Upper lobe of right lung (tissue), 1 donor: ENCODE data around the gene WDR77. TPM values are rescaled to one million over a fixed set of nuclear protein-coding genes. Genes with fewer than 3 reads are reported as not detected.

Source experiments
- ATAC-seq: fragments of 200-7000 bp; cut with Tn5 transposase; one replicate; pipeline ENCODE4 v1.9.1; 2020; ENCODE audit warnings: mild to moderate bottlenecking, moderate library complexity
- DNase-seq: peaks from one replicate; pipeline ENCODE4 v3.0.0-alpha.2; 2020
- H3K27ac ChIP-seq: fragments of 200-600 bp; one replicate; pipeline ENCODE4 v1.8.0; 2022
- H3K27me3 ChIP-seq: fragments of 200-600 bp; one replicate; pipeline ENCODE4 v1.8.0; 2022; ENCODE audit warnings: mild to moderate bottlenecking
- H3K36me3 ChIP-seq: fragments of 200-600 bp; one replicate; pipeline ENCODE4 v1.8.0; 2022
- H3K4me1 ChIP-seq: fragments of 200-600 bp; one replicate; pipeline ENCODE4 v1.8.0; 2022
- H3K4me3 ChIP-seq: fragments of 200-600 bp; one replicate; pipeline ENCODE4 v1.8.0; 2022; ENCODE audit warnings: mild to moderate bottlenecking
- H3K9me3 ChIP-seq: fragments of 200-600 bp; one replicate; pipeline ENCODE4 v1.8.0; 2022
- CTCF ChIP-seq: fragments of 200-600 bp; IDR thresholded peaks from one replicate; pipeline ENCODE4 v1.8.0; 2022; ENCODE audit warnings: antibody characterized with exemption
- intact Hi-C: fragments of 100-400 bp; cut with DNase I; formaldehyde crosslinking; loops from one replicate; pipeline ENCODE4 v1.11.0; 2022
- total RNA-seq: library from RNA; stranded (reverse); fragmentation: NEBNext Ultra II Directional; extraction: Animal tissue kit (Norgen Biotek cat#: 25700); gene quantifications from one replicate; pipeline ENCODE4 v1.2.1, GENCODE V29; 2021
- donor health status: DM: no; HTN: yes; CAD: no; lungs with severe emphysema.

The WDR77 gene
- total RNA-seq, 1 donor from 2014 or later, result 20.1 TPM

DNA sequence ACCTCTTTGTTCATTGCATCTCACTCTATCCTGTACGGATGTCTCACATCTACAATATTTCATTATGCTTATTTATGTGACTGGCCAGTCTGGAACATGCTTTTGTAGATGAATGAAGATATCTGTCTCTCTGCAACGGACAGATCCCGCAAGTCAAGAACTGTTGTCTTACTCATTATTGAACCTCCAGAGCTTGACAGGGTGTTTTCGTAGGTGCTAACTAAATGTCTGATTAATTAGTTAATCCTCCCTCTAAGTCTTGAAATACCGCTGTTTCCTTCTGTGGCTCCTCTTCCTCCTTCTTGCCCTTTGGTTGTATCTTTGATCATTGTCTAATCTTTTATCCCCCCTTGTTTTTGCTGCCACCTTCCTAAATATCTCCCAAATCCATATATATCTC, 21.5 kb upstream of the WDR77 start:
- H3K27me3 ChIP-seq, result no peaks in the 10 kb centered on the region
- DNase-seq, result no peak
- peak overlapping the region; percentile 52 for H3K27ac ChIP-seq
- H3K4me3 ChIP-seq, result no peak overlapping the region
- H3K9me3 ChIP-seq, result no peaks in the 10 kb centered on the region
- peaks cover 5% of the 10 kb centered on the region for H3K4me1 ChIP-seq
- TF ChIP-seq CTCF, result no peak
- ATAC-seq, result no peak
- intact Hi-C loops, result no loop called here
- H3K36me3 ChIP-seq, result peaks cover 38% of the 10 kb centered on the region

DNA sequence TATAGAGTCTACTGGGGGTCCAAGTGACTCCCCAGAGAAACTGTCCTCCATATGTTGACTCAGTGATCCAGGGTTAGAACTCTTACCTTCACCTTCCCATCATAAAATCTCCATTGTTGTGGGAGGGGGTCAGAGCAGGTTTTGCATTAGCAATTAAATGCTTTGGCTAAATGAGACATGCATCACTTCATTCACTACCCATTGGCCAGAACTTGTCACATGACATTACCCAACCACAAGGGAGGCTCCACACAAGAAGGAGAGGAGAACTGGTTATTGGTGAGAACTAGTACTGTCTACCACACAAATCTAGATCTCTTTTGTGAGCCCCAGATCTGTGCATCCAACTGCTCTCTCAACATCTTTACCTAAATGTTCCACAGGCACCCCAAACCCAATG, 20.5 kb upstream of the WDR77 start:
- peaks cover 38% of the 10 kb centered on the region for H3K36me3 ChIP-seq
- H3K9me3 ChIP-seq, result no peaks in the 10 kb centered on the region
- DNase-seq (no peak), ATAC-seq (no peak)
- no peak overlapping the region for H3K4me3 ChIP-seq
- H3K27ac ChIP-seq, result no peak overlapping the region
- H3K4me1 ChIP-seq, result peaks cover 5% of the 10 kb centered on the region
- intact Hi-C loops, result no loop called here
- TF ChIP-seq CTCF, result no peak
- no peaks in the 10 kb centered on the region for H3K27me3 ChIP-seq

DNA sequence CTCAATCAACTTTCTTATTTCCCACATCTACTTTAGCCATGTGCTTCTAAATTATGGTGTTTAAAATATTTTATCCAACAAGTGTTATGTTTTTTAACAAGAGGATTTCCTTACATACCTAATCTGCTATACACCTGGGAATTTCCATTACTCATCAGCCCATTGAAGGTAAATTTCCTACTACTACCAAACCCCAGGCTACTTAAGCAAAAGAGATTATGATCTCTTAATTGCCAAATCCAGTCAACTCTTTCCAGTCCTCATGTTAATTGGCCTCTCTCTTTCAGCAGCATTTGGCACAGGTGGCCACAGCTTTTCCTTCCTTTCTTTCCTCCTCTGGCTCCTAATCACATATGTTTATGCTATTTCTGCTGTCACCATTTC, 19.7 kb upstream of the WDR77 start:
- peaks cover 5% of the 10 kb centered on the region for H3K4me1 ChIP-seq
- no peak for ATAC-seq
- H3K4me3 ChIP-seq, result no peak overlapping the region
- TF ChIP-seq CTCF, result no peak
- no peak overlapping the region for H3K27ac ChIP-seq
- H3K9me3 ChIP-seq, result no peaks in the 10 kb centered on the region
- H3K36me3 ChIP-seq, result peaks cover 38% of the 10 kb centered on the region
- H3K27me3 ChIP-seq, result no peaks in the 10 kb centered on the region
- intact Hi-C loops, result no loop called here
- no peak for DNase-seq

- H3K4me1 ChIP-seq, result peaks cover 1% of the 10 kb centered on the region
- H3K9me3 ChIP-seq, result no peaks in the 10 kb centered on the region
- H3K36me3 ChIP-seq, result peaks cover 38% of the 10 kb centered on the region
- DNase-seq (no peak), ATAC-seq (peak; percentile 10)
- H3K4me3 ChIP-seq, result no peak overlapping the region
- H3K27ac ChIP-seq, result no peak overlapping the region
- no peaks in the 10 kb centered on the region for H3K27me3 ChIP-seq
- TF ChIP-seq CTCF, result no peak
- intact Hi-C loops, result no loop called here
Measured at GRCh38 chr1:111467865-111468716, 19.0 kb upstream of the WDR77 start.

- no peak for TF ChIP-seq CTCF
- Histone ChIP-seq H3K27ac (no peak overlapping the region), H3K4me3 (no peak overlapping the region), H3K9me3 (no peaks in the 10 kb centered on the region), H3K4me1 (no peaks in the 10 kb centered on the region), H3K36me3 (peaks cover 52% of the 10 kb centered on the region), H3K27me3 (no peaks in the 10 kb centered on the region)
- ATAC-seq (no peak), DNase-seq (no peak)
- intact Hi-C loops, result no loop called here
Measured at GRCh38 chr1:111466480-111466879, 17.4 kb upstream of the WDR77 start.
